ENCODE data around the gene CAPZA2. TPM values are rescaled to one million over a fixed set of nuclear protein-coding genes. Genes with fewer than 3 reads are reported as not detected.

The CAPZA2 gene
- total and polyA plus RNA-seq, 8 donors: 13.9 to 1,001 (median 83.3) TPM

- no peaks in the 10 kb centered on the region for H3K9me3 ChIP-seq
- intact Hi-C loops (cut with DNase I; ENCODE audit: low total_unique reads): no loop called here
- TF ChIP-seq POLR2AphosphoS5 (IDR thresholded peaks at IDR 0.05) (no peak), EP300 (IDR thresholded peaks at IDR 0.05) (no peak), POLR2A (IDR thresholded peaks at IDR 0.05) (no peak), CTCF (IDR thresholded peaks at IDR 0.05) (no peak)
- H3K4me1 ChIP-seq: peaks cover 12 to 85% (median 51%) of the 10 kb centered on the region in 4 donors
- no peaks in the 10 kb centered on the region for H3K27me3 ChIP-seq
- H3K36me3 ChIP-seq: no peaks in the 10 kb centered on the region
- H3K27ac ChIP-seq: peak overlapping the region in 1 of 5 donors; percentile 1
- no peak overlapping the region for H3K4me3 ChIP-seq
- WGBS, 5 donors: 71 to 79% (median 76%) methylated on average over 3 of the region's 3 CpGs
- DNase-seq: no peak
Measured at GRCh38 chr7:116877443-116878217, 15.2 kb downstream of the CAPZA2 start.

GRCh38 chr7:116884691-116885090 is 22.3 kb downstream of the CAPZA2 start:
- H3K4me1 ChIP-seq: peaks cover 6 to 38% (median 21%) of the 10 kb centered on the region in 4 donors
- no peak for DNase-seq
- peaks cover 0 to 4% (median 0%) of the 10 kb centered on the region in 4 donors for H3K9me3 ChIP-seq
- H3K27ac ChIP-seq: no peak overlapping the region
- no peak overlapping the region for H3K4me3 ChIP-seq
- H3K36me3 ChIP-seq: peaks cover 6 to 24% (median 16%) of the 10 kb centered on the region in 4 donors
- WGBS, 5 donors: 98 to 99% (median 98%) methylated on average over 3 of the region's 3 CpGs
- intact Hi-C loops (cut with DNase I; ENCODE audit: low total_unique reads): no loop called here
- TF ChIP-seq POLR2A (IDR thresholded peaks at IDR 0.05): no peak
- TF ChIP-seq POLR2AphosphoS5 (IDR thresholded peaks at IDR 0.05): no peak
- TF ChIP-seq EP300 (IDR thresholded peaks at IDR 0.05): no peak
- no peak for TF ChIP-seq CTCF (IDR thresholded peaks at IDR 0.05)
- no peaks in the 10 kb centered on the region for H3K27me3 ChIP-seq

- H3K36me3 ChIP-seq: peaks cover 6 to 29% (median 21%) of the 10 kb centered on the region in 4 donors
- DNase-seq: no peak
- peaks cover 6 to 31% (median 17%) of the 10 kb centered on the region in 4 donors for H3K4me1 ChIP-seq
- H3K27me3 ChIP-seq: no peaks in the 10 kb centered on the region
- H3K9me3 ChIP-seq: peaks cover 0 to 4% (median 0%) of the 10 kb centered on the region in 4 donors
- H3K4me3 ChIP-seq: no peak overlapping the region
- intact Hi-C loops (cut with DNase I; ENCODE audit: low total_unique reads): no loop called here
- H3K27ac ChIP-seq: no peak overlapping the region
- 38 to 73% (median 54%) methylated on average over 2 of the region's 2 CpGs for WGBS, 5 donors
- TF ChIP-seq EP300 (IDR thresholded peaks at IDR 0.05) (no peak), POLR2A (IDR thresholded peaks at IDR 0.05) (no peak), CTCF (IDR thresholded peaks at IDR 0.05) (no peak), POLR2AphosphoS5 (IDR thresholded peaks at IDR 0.05) (no peak)
Measured at GRCh38 chr7:116885724-116886123, 23.3 kb downstream of the CAPZA2 start.

- peaks cover 0 to 4% (median 0%) of the 10 kb centered on the region in 4 donors for H3K9me3 ChIP-seq
- DNase-seq: no peak
- no peaks in the 10 kb centered on the region for H3K27me3 ChIP-seq
- H3K4me3 ChIP-seq: no peak overlapping the region
- TF ChIP-seq EP300 (IDR thresholded peaks at IDR 0.05) (no peak), POLR2AphosphoS5 (IDR thresholded peaks at IDR 0.05) (no peak), CTCF (IDR thresholded peaks at IDR 0.05) (no peak), POLR2A (IDR thresholded peaks at IDR 0.05) (no peak)
- intact Hi-C loops (cut with DNase I; ENCODE audit: low total_unique reads): no loop called here
- H3K36me3 ChIP-seq: peaks cover 6 to 35% (median 27%) of the 10 kb centered on the region in 4 donors
- peaks cover 6 to 27% (median 17%) of the 10 kb centered on the region in 4 donors for H3K4me1 ChIP-seq
- no peak overlapping the region for H3K27ac ChIP-seq
Measured at GRCh38 chr7:116886543-116887156, 24.3 kb downstream of the CAPZA2 start.
